HepG2 (cell line): ENCODE data around the gene GCNT3.

Source experiments
- KDM1A ChIP-seq: IDR thresholded peaks from 2 replicates; pipeline ENCODE4 v1.6.1; 2016; ENCODE audit warnings: missing compliant biosample characterization
- MTF2 ChIP-seq: sonication (generic); formaldehyde crosslinking; IDR thresholded peaks from 2 replicates; pipeline ENCODE4 v1.5.0; 2020; ENCODE audit warnings: missing genetic modification reagents, borderline replicate concordance
- NAIF1 ChIP-seq: sonication (generic); formaldehyde crosslinking; IDR thresholded peaks from 2 replicates; pipeline ENCODE4 v1.5.0; 2020; ENCODE audit warnings: mild to moderate bottlenecking, missing genetic modification reagents, borderline replicate concordance
- SP4 ChIP-seq: sonication (generic); formaldehyde crosslinking; IDR thresholded peaks from 2 replicates; pipeline ENCODE4 v1.8.1; 2023; ENCODE audit warnings: mild to moderate bottlenecking, missing genetic modification reagents
- TCF12 ChIP-seq, 2 experiments: fragments of 450-650 bp in 1 of 2; sonication (generic) in 1 of 2; formaldehyde crosslinking in 1 of 2; IDR thresholded peaks; 2 replicates each; pipeline versions ENCODE4 v1.6.1 to v1.8.0; 2017 to 2022; ENCODE audit warnings: antibody characterized with exemption in 1 of 2, mild to moderate bottlenecking in 1 of 2, missing genetic modification reagents in 1 of 2, moderate library complexity in 1 of 2
- ZNF232 ChIP-seq: sonication (generic); formaldehyde crosslinking; IDR thresholded peaks from 2 replicates; pipeline ENCODE4 v1.4.0; 2020; ENCODE audit warnings: missing genetic modification reagents, borderline replicate concordance
- ZNF776 ChIP-seq: sonication (generic); formaldehyde crosslinking; IDR thresholded peaks from 2 replicates; pipeline ENCODE4 v1.4.0; 2020; ENCODE audit warnings: mild to moderate bottlenecking, missing genetic modification reagents
- TF ChIP-seq, protein P1 (sequence below): sonication (generic); formaldehyde crosslinking; IDR thresholded peaks from 2 replicates; pipeline ENCODE4 v1.5.0; 2020; ENCODE audit warnings: mild to moderate bottlenecking, missing genetic modification reagents, moderate library complexity
- TF ChIP-seq, protein P2 (sequence below): sonication (generic); formaldehyde crosslinking; IDR thresholded peaks from 2 replicates; pipeline ENCODE4 v1.4.0; 2020; ENCODE audit warnings: missing genetic modification reagents
- TF ChIP-seq, protein P3 (sequence below): sonication (generic); formaldehyde crosslinking; IDR thresholded peaks from 2 replicates; pipeline ENCODE4 v1.5.1; 2020; ENCODE audit warnings: missing genetic modification reagents, mild to moderate bottlenecking, borderline replicate concordance
- TF ChIP-seq, protein P4 (sequence below): sonication (generic); formaldehyde crosslinking; IDR thresholded peaks from 2 replicates; pipeline ENCODE4 v1.5.0; 2020; ENCODE audit warnings: missing genetic modification reagents
- TF ChIP-seq, protein P5 (sequence below): IDR thresholded peaks from 2 replicates; pipeline ENCODE4 v1.6.1; 2012; ENCODE audit warnings: inconsistent platforms

DNA sequence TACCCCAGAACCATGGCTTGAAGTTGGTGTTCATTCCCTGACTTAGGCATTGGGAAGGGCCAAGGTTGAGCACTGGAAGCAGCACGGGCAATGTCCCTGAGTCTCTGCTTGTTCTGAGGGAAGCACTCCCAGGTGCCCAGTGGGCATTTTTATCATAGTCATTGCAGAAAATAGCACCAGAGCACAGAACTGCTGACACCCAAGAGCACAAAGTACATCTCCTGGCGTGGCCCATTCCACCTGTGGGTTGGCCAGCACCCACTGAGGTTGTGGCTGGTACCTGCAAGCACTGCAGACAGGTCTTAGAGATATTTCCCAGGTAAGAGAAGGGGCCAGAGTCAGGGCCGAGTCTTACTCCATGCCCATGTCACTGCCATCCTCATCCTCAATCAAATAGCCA, 28.5 kb upstream of the GCNT3 start:
- TF ChIP-seq, protein P1, sequence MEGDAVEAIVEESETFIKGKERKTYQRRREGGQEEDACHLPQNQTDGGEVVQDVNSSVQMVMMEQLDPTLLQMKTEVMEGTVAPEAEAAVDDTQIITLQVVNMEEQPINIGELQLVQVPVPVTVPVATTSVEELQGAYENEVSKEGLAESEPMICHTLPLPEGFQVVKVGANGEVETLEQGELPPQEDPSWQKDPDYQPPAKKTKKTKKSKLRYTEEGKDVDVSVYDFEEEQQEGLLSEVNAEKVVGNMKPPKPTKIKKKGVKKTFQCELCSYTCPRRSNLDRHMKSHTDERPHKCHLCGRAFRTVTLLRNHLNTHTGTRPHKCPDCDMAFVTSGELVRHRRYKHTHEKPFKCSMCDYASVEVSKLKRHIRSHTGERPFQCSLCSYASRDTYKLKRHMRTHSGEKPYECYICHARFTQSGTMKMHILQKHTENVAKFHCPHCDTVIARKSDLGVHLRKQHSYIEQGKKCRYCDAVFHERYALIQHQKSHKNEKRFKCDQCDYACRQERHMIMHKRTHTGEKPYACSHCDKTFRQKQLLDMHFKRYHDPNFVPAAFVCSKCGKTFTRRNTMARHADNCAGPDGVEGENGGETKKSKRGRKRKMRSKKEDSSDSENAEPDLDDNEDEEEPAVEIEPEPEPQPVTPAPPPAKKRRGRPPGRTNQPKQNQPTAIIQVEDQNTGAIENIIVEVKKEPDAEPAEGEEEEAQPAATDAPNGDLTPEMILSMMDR (CRISPR knock-in tag): no peak
- TF ChIP-seq SP4 (CRISPR knock-in tag): no peak
- TF ChIP-seq MTF2 (CRISPR knock-in tag): no peak
- no peak for TF ChIP-seq TCF12 (IDR thresholded peaks at IDR 0.05)
- TF ChIP-seq TCF12 (CRISPR knock-in tag; IDR thresholded peaks at IDR 0.05): no peak
- no peak for TF ChIP-seq ZNF232 (CRISPR knock-in tag)
- TF ChIP-seq NAIF1 (CRISPR knock-in tag): no peak
- TF ChIP-seq, protein P2, sequence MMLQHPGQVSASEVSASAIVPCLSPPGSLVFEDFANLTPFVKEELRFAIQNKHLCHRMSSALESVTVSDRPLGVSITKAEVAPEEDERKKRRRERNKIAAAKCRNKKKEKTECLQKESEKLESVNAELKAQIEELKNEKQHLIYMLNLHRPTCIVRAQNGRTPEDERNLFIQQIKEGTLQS (CRISPR knock-in tag): no peak
- TF ChIP-seq, protein P3, sequence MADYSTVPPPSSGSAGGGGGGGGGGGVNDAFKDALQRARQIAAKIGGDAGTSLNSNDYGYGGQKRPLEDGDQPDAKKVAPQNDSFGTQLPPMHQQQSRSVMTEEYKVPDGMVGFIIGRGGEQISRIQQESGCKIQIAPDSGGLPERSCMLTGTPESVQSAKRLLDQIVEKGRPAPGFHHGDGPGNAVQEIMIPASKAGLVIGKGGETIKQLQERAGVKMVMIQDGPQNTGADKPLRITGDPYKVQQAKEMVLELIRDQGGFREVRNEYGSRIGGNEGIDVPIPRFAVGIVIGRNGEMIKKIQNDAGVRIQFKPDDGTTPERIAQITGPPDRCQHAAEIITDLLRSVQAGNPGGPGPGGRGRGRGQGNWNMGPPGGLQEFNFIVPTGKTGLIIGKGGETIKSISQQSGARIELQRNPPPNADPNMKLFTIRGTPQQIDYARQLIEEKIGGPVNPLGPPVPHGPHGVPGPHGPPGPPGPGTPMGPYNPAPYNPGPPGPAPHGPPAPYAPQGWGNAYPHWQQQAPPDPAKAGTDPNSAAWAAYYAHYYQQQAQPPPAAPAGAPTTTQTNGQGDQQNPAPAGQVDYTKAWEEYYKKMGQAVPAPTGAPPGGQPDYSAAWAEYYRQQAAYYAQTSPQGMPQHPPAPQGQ (CRISPR knock-in tag): no peak
- TF ChIP-seq, protein P4, sequence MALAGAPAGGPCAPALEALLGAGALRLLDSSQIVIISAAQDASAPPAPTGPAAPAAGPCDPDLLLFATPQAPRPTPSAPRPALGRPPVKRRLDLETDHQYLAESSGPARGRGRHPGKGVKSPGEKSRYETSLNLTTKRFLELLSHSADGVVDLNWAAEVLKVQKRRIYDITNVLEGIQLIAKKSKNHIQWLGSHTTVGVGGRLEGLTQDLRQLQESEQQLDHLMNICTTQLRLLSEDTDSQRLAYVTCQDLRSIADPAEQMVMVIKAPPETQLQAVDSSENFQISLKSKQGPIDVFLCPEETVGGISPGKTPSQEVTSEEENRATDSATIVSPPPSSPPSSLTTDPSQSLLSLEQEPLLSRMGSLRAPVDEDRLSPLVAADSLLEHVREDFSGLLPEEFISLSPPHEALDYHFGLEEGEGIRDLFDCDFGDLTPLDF (CRISPR knock-in tag): no peak
- no peak for TF ChIP-seq ZNF776 (CRISPR knock-in tag)
- TF ChIP-seq, protein P5, sequence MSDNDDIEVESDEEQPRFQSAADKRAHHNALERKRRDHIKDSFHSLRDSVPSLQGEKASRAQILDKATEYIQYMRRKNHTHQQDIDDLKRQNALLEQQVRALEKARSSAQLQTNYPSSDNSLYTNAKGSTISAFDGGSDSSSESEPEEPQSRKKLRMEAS: no peak
- no peak for TF ChIP-seq KDM1A (CRISPR knock-in tag)
